ENCODE measurements around the gene IGLL5. TPM values are rescaled to one million over a fixed set of nuclear protein-coding genes. Genes with fewer than 3 reads are reported as not detected.

IGLL5 gene
- not detected in 2 replicates for total RNA-seq
- polyA plus RNA-seq (2012), result not detected

DNA sequence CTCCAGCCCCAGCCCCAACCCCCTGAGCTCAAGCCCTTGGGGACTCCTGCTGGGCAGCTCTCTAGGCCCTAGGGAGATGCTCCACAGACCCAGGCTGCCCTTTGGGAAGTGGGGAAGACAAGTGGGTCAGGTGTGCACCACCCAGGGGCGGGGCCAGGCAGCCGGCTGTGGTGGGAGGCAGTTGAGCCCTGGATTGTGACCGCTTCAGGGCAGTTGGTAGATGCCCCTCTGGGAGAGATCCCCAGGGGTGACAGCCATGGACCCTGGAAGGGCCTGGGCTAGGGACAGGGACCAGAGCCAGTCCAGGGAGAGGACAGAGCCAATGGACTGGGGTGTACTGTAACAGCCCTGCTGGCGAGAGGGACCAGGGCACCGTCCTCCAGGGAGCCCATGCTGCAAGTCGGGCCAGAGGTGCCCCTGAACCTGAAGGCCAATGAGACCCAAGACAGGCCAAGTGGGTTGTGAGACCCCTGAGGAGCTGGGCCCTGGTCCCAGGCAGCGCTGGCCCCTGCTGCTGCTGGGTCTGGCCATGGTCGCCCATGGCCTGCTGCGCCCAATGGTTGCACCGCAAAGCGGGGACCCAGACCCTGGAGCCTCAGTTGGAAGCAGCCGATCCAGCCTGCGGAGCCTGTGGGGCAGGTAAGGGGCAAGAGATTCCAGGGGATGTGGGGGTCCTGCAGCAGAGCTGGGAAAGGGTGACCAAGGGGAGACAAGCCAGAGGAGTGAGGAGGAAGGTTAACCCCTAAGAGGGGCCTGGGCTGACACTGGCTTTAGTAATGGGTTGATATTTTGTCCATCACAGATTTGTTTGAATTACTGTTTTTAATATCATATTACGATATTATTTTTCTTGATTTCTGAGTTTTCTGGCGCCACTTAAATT, at the start of gene IGLL5:
Gene IGLL5, plus strand, starts transcription at position 196 of the 883 bp plus-strand sequence. Its CDS starts 238 bp downstream, at position 434.
- no peak for DNase-seq (ENCODE audit: low read depth)

DNA sequence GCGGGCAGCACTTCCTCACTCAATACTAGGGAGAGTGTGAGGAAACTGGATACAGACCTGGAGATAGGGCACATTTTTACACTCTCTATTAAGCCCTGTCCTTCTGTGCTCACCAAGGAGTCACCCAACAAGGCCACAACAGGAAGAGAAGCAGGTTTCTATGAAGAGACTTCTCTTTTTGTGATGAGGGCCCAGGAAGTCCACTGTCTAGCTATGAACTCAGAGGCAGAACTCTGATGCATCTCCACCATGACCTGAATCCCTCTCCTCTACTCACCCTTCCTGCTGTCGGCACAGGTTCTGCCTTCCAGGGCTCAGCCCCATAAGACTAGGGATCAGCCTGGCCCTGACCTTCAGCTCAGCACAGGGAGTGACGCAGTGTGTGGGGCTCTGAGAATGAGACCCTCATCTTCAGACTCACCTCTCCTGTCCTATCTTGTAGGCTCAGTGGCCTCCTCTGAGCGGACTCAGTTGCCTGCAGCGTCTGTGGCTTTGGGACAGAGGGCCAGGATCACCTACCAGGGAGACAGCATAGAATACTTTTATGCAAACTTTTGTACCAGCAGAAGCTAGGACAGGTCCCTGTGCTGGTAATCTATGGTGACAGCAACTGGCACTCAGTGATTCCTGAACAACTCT, 49.3 kb upstream of the IGLL5 start:
- DNase-seq (ENCODE audit: low read depth), result no peak

DNA sequence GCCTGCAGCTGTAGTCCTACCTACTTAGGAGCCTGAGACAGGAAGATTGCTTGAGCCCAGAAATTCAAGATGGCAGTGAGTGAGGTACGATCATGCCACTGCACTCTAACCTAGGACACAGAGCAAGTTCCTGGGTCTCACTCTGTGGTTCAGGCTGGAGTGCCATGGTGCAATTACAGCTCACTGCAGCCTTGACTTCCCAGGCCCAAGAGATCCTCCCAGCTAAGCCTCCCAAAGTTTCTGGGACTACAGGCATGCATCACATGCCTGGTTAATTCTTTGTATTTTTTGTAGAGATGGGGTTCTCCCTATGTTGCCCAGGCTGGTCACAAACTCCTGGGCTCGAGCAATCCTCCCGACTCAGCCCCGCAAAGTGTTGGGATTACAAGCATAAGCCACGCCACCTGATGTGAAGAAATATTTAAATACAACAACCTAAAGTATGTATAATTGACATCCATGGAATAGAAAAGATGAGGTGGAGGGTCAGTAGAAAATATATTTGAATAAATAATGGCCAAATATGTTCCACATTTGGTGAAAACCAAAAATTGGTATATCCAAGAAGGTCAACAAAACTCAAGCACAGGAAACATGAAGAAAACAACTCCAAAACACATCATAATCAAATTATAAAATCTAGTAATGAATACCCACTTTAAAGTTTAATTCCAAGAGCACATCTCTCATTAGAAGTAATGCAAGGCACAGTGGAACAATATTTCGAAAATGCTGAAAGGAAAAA, 47.9 kb upstream of the IGLL5 start:
- DNase-seq (ENCODE audit: low read depth), result no peak

DNA sequence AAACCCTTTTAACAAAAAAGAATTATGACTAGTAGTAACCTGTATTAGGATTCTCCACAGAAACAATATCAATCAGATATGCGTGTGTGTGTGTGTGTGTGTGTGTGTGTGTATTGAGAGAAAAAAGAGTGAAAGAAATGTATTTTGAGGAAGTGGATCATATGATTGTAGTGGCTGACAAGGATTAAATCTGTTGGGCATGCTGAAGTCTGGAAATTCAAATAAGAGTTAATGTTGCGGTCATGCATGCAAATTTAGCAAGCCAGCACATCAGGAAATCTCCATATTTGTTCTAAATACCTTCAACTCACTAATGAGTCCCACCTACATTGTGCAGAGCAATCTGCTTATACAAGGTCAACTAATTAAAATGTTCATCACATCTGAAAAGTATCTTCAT, 46.8 kb upstream of the IGLL5 start:
- DNase-seq (ENCODE audit: low read depth), result no peak

DNA sequence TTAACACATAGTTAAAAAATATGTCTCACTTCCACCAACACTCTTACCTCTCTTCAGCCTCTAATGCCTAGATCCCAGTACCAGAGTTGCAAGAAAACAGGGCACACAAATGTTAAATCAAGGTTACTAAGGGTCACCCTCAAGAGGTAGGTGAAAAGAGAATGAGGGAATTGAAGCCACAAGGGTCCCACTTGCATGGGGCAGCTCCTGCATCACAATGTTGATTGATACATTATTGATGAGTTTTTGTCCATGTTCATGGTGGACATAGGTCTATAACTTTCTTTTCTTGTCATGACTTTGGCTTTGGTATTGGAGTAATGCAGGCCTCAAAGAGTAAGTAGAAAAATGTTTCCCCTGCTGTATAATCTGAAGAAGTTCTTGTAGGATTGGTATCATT, 46.0 kb upstream of the IGLL5 start:
- DNase-seq (ENCODE audit: low read depth), result no peak

DNA sequence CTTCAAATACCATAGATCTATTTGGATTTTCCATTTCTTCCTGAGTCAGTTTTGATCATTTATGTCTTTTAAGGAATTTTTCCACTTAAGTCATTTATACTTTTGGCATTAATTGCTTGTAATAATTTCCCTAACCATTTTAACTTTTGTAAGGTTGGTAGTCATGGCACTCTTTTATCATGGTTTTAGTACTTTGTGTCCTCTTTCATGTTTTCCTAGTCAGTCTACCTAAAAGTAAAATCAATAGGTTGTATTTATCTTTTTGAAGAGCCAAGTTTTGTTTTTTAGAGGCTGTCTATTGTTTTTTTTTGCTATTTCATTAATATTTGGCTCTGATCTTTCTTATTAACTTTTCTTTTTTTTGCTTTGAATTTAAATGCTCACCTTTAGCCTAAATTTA, 45.5 kb upstream of the IGLL5 start:
- no peak for DNase-seq (ENCODE audit: low read depth)

GRCh38 chr22:22843848-22844247, 43.8 kb upstream of the IGLL5 start:
- no peak for DNase-seq (ENCODE audit: low read depth)

- DNase-seq (ENCODE audit: low read depth), result no peak
These were observed 40.4 kb upstream of the IGLL5 start for GRCh38 chr22:22847241-22847640.

DNA sequence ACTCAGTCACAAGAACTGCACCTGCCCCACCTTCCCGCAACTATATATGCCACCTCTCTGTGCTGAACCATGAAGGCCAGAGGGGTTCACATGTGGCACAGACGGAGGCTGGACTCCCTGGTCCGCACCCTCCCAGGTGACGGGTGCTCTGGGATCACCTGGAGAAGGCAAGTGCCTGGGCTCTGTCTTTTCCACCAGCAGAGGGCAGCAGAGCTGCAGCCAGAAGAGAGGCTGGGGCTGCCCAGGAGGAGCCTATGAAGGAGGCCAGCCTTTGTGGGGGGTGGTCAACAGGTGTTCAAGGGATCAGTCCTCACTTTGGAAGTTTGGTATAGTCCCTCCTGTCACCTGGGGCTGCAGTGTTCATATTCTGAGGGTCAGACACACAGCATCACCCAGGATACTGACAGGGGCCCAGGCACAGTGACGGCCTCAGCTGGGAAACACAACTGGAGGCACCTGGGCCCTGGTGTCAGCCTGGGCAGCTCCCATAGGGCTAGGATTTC, 39.2 kb upstream of the IGLL5 start:
- peak; percentile 47 for DNase-seq (ENCODE audit: low read depth)

- DNase-seq (ENCODE audit: low read depth), result no peak
These were observed 37.7 kb upstream of the IGLL5 start for GRCh38 chr22:22849640-22850610.

GRCh38 chr22:22851969-22852368, 35.6 kb upstream of the IGLL5 start:
- DNase-seq (ENCODE audit: low read depth), result no peak

- no peak for DNase-seq (ENCODE audit: low read depth)
These were observed 33.9 kb upstream of the IGLL5 start for GRCh38 chr22:22853713-22854112.

GRCh38 chr22:22854466-22854865, 33.1 kb upstream of the IGLL5 start:
- no peak for DNase-seq (ENCODE audit: low read depth)

GRCh38 chr22:22855085-22855484, 32.5 kb upstream of the IGLL5 start:
- DNase-seq (ENCODE audit: low read depth), result no peak

DNA sequence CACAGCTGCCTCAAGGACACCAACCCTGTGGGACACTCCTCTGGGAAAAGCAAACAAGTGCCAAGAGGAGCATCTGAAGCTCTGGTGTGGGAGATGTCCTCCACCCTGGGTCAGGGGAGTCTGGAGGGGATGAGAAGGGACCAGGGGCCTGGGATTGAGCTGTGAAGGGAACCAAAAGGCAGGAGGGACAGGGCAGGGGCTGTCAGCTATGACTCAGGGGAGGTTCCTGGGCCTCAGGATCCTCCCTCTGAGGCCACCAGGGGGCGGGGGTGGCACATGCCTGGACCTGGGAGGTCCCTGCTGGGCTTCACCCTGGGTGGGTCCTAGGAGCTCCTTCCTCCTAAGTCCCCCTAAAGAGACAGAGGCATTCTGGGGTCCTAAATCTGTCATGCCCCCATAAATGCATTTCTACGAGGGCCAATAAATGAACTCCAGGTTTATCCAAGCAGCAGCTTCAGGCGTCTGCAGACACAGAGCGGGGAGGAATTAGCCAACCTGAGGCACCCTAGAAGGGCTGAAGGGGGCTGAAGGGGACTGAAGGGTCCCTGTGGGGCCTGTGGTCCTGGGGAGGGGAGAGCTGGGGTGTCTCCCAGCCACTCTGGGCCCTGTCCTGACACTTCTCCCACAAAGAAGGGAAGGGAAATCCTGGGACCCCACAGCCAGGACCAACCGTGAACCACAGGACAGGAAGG, 31.9 kb upstream of the IGLL5 start:
- DNase-seq (ENCODE audit: low read depth), result peak; percentile 12

- DNase-seq (ENCODE audit: low read depth), result no peak
These were observed 31.3 kb upstream of the IGLL5 start for GRCh38 chr22:22856364-22856763.

GRCh38 chr22:22856885-22857606, 30.6 kb upstream of the IGLL5 start:
- DNase-seq (ENCODE audit: low read depth), result no peak

DNA sequence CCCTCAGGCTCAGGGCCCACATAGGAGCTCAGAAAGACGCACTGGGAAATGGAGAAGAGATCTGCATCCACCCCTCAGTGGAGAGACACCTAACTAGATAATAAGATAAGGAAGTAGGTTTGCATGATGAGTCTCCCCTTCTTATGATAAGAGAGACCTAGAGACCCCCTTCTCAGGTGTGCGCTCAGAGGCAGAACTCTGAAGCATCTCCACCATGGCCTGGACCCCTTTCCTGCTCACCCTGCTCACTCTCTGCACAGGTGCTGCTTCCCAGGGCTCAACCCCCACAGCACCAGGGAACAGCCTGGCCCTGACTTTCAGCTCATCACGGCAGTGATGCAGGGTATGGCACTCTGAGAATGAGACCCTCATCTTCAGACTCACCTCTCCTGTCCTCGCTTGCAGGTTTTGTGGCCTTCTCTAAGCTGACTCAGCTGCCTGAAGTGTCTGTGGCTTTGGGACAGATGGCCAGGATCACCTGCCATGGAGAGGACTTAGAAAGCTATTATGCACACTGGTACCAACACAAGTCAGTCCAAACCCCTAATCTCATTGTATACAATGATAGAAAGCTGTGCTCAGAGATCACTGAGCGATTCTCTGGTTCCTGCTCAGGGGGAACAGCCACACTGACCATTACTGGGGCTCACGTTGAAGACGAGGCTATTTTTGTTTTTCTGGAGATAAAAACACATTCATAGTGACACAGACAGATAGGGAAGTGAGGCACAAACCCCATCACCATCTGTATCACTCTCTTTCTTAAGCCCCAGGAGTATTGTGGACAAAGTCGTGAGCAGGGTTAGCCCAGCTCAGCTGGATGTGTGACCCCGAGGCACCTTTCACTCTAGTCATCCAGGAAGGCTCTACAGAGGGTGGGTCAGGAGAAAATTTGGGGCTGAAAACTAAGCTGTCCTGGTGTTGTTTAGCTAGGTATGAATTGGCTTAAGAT, 29.7 kb upstream of the IGLL5 start:
- DNase-seq (ENCODE audit: low read depth), result peak; percentile 8
